MV-4-11 (cell line): Measurements from ENCODE around the gene LRTM2.

Experiments used
- DNase-seq: peaks from one replicate; lab custom pipeline; 2025; lab: John Stamatoyannopoulos, UW

The LRTM2 gene

GRCh38 chr12:1865284-1865866 is 45.0 kb downstream of the LRTM2 start:
- no peak for DNase-seq

DNA sequence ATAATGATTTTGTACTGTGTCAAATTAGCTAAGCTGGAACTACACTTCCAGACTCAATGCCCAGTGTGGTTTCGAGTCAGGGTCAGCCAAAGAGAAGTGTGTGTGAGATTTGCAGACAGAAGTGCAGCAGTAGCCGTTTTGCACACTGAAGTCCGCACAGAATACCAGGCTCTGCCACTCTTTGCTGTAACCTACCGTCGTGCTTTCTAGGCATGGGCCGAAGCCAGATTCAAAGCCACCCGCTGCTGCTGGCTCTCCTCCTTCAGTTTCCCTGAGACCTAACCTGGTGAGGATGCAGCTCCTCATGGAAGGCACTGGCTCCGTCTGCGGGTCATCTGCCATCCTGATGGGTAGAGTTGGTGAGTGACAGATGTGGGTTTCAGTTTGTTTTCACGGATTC is 48.8 kb downstream of the LRTM2 start:
- no peak for DNase-seq

DNA sequence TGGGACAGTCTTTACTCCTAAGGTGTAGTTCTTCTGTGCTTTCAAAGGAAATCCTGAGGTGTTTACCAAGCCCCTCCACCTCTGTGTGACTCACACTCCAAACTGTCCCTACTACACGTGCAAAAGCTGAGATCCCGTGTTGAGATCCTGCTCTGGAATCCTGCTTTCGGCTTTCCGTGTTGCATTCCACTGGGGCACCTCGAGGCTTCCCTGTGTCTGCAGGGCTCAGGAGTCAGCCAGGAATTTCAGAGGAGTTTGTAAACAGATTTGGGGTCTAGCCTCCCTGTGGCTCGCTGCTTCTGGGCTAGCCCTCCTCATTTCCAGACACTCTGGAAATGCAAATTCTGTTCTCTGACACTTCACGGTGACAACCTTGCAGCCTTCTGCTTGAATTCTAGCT is 49.7 kb downstream of the LRTM2 start:
- no peak for DNase-seq

DNA sequence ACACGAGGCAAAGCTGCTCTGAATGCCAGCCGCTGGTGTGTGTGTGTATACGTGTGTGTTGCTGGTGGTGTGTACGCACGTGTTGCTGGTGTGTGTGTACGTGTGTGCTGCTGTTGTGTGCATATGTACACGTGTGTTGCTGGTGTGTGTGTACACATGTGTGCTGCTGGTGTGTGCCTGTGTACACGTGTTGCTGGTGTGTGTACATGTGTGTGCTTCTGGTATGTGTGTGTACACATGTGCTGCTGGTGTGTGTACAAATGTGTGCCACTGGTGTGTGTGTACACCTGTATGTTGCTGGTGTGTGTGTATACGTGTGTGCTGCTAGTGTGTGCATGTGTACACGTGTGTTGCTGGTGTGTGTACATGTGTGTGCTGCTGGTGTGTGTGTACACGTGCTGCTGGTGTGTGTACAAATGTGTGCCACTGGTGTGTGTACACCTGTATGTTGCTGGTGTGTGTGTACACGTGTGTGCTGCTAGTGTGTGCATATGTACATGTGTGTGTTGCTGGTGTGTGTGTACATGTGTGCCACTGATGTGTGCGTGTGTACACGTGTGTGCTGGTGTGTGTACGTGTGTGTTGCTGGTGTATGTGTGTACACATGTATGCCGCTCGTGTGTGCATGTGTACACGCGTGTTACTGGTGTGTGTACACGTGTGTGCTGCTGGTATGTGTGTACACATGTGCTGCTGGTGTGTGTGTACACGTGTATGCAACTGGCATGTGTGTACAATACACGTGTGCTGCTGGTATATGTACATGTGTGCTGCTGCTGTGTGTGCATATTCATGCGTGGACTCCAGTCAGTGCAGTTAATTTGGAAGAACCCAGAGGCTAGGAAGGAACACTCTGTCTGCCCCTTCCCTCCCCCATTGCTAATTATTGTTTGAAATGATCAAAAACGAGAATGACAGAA is 50.9 kb downstream of the LRTM2 start:
- DNase-seq = no peak

- DNase-seq = no peak
Measured at GRCh38 chr12:1872001-1872400, 51.6 kb downstream of the LRTM2 start.

DNA sequence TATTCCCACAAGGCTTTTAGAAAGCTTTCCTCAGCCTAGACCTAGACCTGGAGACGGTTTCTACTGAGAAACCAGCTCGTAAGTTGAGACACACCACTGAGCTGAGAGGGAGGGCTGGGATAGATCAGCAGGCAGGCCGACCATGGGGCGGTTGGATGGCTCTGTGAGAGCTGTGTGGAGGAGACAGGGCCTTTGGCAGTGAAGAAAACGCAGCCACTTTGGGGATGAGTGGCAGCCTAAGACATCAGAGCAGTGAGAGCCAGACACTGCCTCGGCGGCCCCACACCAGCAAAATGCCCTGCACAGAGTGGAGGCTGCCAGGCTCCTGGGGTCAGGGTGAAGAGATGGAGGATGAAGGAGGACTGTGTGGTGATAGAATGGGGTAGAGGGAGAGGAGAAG is 52.1 kb downstream of the LRTM2 start:
- no peak for DNase-seq

GRCh38 chr12:1873531-1874510 is 53.5 kb downstream of the LRTM2 start:
- DNase-seq = no peak

GRCh38 chr12:1875608-1876007 is 55.2 kb downstream of the LRTM2 start:
- DNase-seq = no peak

DNA sequence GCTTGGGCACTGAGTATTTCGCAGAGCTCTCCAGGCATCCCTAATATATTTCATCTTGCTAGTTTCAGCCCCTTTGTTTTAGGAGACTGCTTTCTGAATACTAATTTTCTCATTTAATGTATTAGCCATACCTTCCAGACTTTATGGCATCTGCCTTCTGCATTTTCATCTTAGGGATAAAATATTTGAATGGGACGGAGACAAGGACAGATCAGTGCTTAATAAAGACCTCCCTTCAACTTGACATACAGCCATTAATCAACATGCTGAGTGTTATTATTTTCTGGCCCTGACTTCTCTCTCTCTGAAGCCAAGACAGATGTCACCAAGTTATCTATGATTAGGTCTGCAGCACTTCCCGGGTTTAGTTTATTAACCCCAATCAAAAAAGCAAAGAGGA is 55.7 kb downstream of the LRTM2 start:
- no peak for DNase-seq

- DNase-seq = no peak
Measured at GRCh38 chr12:1877169-1877878, 57.0 kb downstream of the LRTM2 start.

GRCh38 chr12:1878214-1878613 is 57.8 kb downstream of the LRTM2 start:
- no peak for DNase-seq

DNA sequence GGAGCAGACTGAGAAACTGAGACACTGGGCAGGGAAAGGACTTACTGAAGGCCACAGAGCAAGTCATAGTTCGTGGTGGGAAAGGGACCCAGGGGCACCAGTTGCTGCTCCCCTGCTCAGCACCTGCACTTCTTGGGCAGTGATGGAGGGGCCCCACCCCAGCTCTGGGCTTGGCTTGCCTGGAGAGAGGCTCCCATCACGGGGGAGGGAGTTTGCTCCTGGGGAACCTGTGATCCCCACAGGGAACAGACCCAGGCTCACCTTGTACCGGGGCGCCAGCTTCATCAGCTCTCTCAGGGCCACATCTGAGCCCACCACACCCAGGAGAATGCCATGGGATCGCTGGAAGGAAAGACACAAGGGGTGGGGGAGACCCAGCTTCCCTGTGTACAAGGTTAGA is 58.3 kb downstream of the LRTM2 start:
- no peak for DNase-seq

GRCh38 chr12:1879633-1880032 is 59.3 kb downstream of the LRTM2 start:
- no peak for DNase-seq

DNA sequence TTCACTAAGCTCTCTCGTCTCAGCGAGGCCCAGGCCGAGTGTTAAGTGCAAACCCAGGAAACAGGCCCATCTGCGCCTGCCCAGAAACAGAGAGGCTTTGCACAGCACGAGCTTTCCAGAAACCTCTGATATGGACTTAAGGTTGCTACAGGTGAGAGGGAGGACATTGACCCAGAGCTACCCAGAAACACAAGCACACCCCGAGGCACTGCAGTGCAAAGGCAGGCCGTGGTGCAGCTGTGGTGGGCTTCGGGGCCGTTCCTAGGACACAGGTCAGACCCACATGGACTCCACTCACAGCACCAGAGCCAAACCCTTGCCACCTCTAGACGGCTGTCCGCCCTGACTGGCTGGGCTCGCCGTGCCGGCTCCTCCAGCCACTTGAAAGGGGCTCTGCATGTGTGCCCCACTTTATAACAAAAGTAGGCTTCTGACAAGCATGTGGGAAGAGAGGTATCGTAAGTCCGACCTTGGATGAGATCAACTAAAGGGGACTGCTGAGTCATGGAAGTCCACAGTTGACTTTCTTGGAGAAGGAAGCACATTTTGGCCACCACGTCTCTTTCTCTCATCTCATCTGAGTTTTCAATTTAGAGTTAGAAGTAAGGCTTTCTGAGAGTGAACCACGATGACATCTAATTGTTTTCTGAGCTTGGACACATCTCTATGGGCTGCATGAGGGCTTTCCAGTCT is 59.9 kb downstream of the LRTM2 start:
- no peak for DNase-seq

DNA sequence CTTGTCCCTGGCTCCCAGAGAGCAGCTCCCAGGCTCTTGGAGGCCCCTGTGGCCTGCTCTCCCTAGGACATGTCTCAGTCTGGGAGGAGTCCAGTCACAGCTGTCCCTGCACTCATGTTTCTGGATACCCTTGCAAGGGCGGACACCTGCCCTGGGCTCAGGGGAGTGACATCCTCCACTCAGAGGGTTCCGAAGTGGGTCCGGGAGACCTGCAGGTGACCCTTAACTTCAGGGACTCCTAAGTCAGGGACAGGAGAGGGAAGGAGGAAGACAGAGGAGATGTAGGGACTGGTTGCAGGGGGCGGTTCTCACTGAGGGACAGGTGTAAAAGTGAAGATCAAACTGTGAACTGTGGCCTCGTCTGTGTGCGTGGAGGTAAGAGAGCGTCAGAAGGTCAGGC is 60.5 kb downstream of the LRTM2 start:
- no peak for DNase-seq

DNA sequence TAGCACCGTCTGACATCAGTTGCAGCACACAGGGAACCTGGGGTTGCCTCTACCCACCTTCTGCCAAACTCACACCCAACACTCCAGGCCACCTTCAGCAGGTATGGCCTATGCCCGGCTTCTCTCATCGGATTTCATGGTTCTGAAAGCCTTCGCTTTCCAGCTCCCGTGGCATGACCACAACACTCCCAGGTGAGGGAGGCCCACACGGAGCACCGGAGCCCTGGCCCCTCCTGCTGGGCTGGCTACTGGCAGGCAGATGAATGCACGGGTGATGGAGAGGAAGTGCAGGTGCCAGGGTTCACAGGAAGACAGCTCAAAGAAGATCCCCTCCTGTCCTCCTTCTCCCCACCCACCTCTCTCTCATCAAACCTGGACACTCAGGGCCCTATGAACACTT is 60.9 kb downstream of the LRTM2 start:
- no peak for DNase-seq

- no peak for DNase-seq
Measured at GRCh38 chr12:1881936-1882335, 61.6 kb downstream of the LRTM2 start.

DNA sequence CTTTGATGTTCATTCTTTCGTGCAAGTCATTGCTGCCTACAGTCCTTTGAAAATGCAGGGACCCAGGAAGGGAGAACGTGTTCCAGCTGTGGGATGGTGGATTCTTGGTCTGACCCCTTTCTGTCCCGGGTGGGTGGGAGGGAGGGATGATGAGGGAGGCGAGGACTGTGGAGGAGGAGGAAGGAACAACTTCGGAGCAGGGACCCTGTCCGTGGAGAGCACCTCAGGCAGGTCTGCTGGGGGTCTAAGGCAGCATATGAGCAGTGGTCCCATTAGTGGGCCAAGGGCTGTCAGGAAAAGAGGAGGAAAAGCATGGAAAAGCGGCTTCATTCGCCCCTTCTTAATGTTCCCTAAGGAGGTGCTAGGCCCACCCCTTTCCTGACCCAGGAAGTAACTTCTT is 62.0 kb downstream of the LRTM2 start:
- no peak for DNase-seq

GRCh38 chr12:1882850-1883470 is 62.6 kb downstream of the LRTM2 start:
- no peak for DNase-seq

DNA sequence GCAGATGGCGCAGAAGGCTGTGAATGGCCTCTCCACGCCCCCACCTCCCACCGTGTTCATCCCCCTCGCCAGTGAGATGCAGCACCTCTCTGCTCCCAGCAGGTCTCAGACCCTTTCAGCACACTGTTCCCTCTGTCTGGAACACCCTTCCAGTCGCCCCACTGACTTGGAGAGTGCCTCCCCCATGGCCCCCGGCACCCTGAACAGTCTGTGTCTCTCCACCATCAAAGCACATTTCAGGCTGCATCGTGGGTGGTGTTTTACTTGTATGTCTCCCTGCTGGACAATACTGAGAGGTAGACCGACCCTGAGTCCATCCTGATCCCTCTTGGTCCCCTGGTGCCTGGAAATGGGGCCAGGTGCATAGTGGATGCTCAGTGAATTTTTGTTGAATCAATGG is 63.1 kb downstream of the LRTM2 start:
- DNase-seq = no peak

- DNase-seq = no peak
Measured at GRCh38 chr12:1884651-1885050, 64.3 kb downstream of the LRTM2 start.
